ENCODE results near the gene PIGP.
A peak's percentile ranks its signal among the peaks of the same experiment; 100 is the strongest.
"Not testable (repeated sequence)": the region's sequence is repeated elsewhere in the genome, so short reads cannot be mapped to it uniquely, and the experiment has no call there.

Gene PIGP

DNA sequence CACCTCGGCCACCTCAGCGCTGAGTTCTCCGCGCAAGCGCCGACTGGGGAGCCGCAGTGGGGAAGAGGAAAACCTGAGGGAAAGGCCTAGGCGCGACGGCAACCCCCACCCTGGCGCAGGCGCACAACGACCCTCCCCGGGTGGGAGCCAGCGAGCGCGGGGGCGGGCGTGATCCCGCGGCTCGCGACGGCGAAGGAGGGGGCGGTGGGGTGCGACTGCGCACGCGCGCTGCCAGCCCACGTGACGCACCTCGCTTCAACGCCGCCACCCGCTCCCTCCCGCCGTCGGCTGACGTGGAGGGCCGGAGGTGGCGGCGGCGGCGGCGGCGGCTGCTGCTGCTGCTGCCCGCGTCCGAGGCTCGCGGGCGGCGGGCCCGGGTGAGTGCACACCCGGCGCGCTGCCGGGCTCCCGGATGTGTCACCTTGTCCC, at the start of gene PIGP, which contains the start of gene TTC3:
TSS of gene PIGP (minus strand) at position 84 of the 429 bp plus-strand sequence. CDS start 556 bp downstream, outside the sequence.
TSS of gene TTC3 (plus strand) at position 267 of the 429 bp plus-strand sequence. CDS start 14,004 bp downstream, outside the sequence.
- DNase-seq = peak; percentile 94 to 96

GRCh38 chr21:37119421-37120218, 46.7 kb upstream of the PIGP start:
- no peak for DNase-seq

DNA sequence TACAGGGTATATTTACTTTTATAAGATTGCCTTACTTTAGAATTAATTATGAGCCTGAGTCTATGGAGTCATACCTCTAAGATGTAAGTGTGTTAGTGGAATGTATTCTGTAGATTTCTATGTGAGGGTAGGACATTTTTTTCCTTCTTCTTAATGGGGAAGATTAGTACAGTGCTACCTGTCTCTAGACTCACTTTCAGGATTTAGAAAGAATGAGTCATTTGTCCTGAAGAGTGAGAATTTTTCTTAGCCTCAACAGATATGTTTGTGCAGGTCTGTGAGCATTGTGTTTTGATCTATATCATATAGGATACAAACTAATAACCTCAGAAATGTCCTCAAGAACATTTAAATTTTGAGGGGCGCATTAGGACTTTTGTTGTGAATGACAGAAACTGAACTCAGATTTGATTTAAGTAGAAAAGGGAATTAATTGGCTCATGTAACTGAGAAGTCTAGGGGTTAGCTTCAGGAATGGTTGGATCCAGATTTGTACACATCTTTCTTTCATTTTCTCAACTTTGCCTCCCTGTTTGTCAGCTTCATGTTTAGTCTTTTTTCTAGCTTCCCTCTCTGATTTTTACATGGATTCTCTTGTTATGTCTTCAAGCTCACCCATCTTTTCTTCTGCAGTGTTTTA, 45.4 kb upstream of the PIGP start:
- DNase-seq = no peak

DNA sequence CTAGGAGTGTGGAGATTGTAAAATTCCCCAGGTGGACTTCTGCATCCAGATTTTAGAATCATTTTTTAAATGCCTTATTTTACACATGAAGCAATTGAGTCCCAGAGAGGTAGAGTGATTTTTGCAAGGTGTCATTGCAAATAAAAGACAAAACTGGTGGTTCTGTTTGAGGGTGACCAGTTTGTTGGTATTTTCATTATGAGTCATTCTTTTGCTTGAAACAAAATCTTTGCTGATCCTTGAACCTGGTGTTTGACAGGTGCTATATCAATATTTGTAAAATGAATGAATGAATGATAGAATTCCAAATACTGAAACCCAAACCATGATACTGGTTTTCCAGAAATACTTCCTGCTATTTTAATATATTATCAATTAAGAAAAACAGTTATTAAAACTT, 44.3 kb upstream of the PIGP start:
- DNase-seq = no peak

GRCh38 chr21:37116459-37116858, 43.6 kb upstream of the PIGP start:
- DNase-seq = not testable (repeated sequence)

- DNase-seq = not testable (repeated sequence)
These were observed 41.4 kb upstream of the PIGP start for GRCh38 chr21:37114301-37114700.

GRCh38 chr21:37111029-37111428, 38.2 kb upstream of the PIGP start:
- not testable (repeated sequence) for DNase-seq

- DNase-seq = no peak
These were observed 34.1 kb upstream of the PIGP start for GRCh38 chr21:37106998-37107397.

DNA sequence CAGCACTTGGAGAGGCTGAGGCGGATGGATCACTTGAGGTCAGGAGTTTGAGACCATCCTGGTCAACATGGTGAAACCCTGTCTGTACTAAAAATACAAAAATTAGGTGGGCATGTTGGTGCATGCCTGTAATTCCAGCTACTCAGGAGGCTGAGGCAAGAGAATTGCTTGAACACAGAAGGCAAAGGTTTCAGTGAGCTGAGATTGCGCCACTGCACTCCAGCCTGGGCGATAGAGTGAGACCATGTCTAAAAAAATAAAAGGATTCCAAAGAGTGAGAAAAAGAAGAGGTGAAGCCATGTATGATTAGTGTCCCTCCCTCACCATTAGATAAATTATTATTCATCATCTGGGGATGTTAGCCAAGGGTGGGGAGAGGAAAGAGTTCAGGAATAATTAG, 29.9 kb upstream of the PIGP start:
- DNase-seq = not testable (repeated sequence)

DNA sequence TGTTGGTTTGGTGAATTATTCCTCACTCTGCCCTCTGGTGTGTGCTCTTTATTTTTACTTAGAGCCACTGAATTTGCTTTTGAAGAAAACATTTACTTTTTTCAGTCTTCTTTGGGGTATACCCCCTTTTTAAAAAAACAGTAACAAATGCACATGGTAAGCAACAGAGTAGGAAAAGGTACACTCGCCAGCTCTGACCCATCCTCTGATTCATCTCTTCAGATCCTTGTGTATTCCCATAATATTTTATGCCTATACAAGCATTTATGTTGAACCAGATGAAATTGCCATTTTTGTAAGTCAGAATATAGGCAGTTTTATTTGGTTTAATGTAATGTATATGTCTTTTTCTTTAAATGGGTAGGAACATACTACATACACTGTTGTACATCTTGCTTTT, 28.5 kb upstream of the PIGP start:
- DNase-seq = no peak

GRCh38 chr21:37100316-37100715, 27.4 kb upstream of the PIGP start:
- no peak for DNase-seq

GRCh38 chr21:37098751-37099150, 25.9 kb upstream of the PIGP start:
- no peak for DNase-seq

DNA sequence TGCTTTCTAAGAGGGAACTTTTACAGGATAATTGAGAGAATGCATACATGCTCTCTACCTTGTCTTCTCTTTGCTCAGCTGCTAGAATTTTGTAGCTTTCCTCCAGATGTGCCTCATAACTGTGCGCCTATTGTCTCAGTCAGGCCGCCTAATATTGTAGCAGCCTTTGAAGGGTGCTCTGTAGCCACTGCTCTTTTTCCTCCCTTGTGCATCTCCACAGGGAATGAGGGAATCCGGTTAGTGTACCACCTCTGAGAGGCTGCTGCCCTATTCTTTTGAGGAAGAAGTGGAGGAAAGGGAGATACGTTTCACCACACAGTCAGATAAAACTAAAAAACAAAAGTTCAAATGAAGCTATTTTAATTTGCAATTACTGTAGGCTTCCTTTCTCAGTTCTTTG, 22.9 kb upstream of the PIGP start:
- DNase-seq = no peak

DNA sequence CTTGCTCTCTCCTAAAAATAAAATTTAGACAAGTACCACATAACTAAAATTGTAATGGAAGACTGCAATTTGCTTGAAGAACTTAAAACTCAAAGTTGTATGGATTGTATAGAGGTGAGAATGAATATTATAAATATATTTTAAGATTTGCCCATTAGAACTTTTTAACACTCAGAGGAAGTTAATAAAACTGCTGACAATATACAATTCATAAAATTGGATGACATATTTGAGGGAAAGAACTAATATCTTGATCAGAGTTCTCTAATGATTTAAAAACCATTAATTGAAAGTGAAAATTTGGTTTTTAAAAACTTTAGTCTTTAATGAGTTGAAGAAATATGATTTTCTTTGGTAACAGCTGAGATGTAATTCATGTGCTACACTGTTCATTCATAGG, 21.1 kb upstream of the PIGP start:
- no peak for DNase-seq

GRCh38 chr21:37088186-37088735, 15.4 kb upstream of the PIGP start:
- DNase-seq = no peak

DNA sequence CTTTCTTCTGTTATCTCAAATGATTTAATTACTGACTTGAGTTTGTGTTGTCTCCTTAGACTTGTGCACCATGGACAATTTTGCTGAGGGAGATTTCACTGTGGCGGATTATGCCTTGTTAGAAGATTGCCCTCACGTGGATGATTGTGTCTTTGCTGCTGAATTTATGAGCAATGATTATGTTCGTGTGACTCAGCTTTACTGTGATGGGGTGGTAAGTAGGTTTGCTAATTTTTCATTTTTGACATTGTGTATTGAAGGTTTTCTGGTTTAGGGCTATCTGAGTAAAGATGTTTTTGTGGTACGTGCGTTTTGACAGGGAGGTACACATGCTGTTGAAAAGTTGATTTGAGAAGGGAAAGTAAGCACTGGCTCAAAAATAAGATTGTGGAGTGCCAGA, 14.3 kb upstream of the PIGP start:
- DNase-seq = no peak

DNA sequence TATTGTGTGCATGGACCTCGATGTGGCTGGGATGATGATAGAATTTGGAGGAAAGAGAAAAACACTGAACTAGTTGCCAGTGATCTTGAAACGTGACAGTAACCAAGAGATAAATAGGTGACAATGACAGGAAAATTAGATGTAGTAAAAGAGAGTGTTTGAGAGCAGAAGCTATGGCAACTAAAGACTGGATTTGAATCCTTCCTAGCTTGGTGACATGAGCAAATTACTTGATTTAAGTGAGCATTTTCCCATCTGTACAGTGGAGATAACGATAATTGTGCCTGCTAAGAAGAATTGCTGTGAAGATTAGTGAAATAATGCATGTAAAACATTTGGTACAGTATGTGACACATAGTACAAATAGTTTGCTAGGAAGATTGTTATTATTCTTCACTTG, 12.9 kb upstream of the PIGP start:
- no peak for DNase-seq

DNA sequence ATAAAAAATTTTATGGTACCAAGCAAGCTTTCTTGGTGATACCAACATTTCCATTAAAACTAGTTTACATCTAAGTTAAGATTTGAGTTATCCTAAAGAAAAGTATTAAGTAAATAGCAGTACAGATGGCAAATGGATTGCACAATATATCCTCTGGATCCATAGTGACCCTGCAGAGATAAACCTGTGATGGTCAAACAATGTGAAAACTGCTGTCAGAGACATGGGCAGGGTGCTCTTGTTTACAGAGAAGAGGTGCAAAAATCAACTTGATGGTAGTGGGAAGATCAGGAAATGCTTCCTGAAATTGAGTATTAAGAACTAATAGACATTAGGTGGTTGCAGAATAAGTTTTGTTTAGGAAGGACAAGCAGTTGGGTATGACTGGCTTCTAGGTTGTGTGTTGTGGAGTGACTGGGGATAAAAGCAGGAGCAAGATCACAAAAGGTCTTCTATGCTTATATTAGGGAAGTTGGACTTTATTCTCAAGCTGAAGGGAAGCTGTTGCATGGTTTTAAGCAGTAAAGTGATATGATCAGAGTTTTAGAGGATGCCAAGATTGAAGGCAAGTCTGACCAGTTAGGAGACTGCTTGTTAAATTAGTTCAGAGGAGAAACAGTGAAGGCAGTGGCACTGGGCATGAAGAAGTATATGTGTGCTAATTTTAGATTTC, 10.1 kb upstream of the PIGP start:
- DNase-seq = no peak

DNA sequence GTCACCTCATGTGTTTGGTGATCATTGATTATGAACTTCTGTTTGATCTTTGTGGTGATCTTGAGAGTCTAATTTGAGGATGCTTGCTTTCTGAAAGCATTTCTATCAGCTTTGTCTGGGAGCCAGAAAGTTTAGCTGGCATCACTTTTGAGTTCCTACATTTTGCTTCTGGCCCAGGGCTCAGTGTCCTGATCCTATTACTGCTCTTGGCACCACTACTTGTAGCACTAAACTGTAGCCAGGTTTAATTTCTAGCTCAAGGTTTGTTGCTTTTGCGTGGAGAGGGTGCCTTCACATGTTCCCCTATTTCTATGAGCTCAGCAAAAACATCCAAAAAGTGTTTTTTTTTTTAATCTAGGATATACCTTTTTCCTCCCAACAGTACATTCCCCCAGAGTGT, 9.5 kb upstream of the PIGP start:
- DNase-seq = no peak

DNA sequence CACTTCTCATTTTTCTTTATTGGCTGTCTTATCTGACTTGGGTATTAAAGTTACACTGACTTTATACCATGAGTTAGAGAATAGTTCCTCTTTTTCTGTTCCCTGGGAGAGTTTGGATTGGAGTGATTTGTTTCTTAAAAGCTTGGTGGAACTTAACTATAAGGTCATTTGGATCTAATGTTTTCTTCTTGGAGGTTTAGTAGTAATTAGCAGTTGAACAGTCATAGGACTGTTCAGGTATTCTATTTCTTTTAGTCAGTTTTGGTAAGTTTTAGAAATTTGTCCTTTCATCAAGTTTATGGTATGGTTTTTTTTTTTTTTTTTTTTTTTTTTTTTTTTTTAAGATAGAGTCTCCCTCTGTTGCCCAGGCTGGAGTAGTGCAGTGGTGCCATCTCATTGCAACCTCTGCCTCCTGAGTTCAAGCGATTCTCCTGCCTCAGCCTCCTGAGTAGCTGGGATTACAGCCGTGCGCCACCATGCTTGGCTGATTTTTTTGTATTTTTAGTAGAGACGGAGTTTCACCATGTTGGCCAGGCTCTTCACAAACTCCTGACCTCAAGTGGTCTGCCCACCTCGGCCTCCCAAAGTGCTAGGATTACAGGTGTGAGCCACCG, 6.4 kb upstream of the PIGP start:
- no peak for DNase-seq

DNA sequence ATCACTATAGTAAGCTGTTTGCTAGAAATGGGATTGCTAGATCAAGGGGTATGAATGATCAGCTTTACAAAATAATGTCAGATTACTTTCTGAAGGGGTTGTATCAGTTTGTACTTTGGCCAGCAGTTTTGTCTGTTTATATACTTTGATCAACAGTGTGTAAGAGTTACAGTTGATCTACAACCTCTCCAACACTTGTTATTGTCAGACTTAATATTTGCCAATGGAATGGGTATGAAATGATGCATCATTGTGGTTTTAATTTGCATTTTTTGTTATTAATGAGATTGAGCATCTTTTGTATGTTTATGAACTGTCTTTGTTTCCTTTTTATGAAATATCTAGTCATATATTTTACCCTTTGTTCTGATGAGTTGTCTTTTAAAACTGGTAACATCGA, 4.5 kb upstream of the PIGP start:
- DNase-seq = no peak

DNA sequence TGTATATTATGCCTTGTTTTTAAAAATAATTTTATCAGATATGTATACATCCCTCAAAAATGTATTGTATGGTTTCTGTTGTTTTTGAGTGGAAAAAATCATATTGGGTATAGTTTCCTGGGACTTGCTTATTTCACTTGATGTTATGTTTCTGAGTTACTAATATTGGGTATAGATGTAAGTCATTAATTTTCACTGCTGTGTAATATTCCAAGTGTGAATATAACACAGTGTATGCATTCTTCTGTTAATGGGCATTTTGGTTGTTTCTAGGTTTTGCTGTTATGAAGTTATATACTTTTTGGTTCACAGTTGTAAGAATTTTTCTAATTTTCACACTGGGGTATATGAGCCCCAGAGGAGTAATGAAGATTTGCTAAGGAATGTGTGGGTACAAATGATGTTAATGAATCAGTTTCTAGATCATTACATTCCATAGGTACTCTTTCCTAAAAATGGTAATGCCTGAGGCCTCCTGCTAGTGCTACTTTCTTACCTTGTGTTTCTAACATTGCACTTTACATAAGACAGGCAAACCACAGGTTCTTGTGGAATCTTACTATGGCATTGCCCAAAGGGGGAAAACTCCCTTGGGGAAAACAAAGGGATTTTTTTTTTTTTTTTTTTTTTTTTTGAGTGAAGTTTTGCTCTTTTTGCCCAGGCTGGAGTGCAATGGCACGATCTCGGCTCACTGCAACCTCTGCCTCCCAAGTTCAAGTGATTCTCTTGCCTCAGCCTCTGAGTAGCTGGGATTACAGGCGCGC, 3.4 kb upstream of the PIGP start:
- no peak for DNase-seq
